ENCODE data around the gene TUBB4A. TPM values are rescaled to one million over a fixed set of nuclear protein-coding genes. Genes with fewer than 3 reads are reported as not detected.
A peak's percentile ranks its signal among the peaks of the same experiment; 100 is the strongest.

TUBB4A gene
- total RNA-seq, 1 donor from 2014 or later: 13.5 TPM

- peaks cover 24% of the 10 kb centered on the region for H3K4me1 Mint-ChIP-seq
- H3K36me3 Mint-ChIP-seq: no peaks in the 10 kb centered on the region
- no peak overlapping the region for H3K27ac Mint-ChIP-seq
- H3K4me3 Mint-ChIP-seq: peak overlapping the region; percentile 80
- H3K27me3 Mint-ChIP-seq (ENCODE audit: low read depth): peaks cover 72% of the 10 kb centered on the region
- H3K9me3 Mint-ChIP-seq: peaks cover under 1% of the 10 kb centered on the region
- no peak for TF ChIP-seq CTCF (IDR thresholded peaks at IDR 0.05; ENCODE audit: unreplicated experiment)
- no peak for DNase-seq (ENCODE audit: low spot score in 2 of 2, unreplicated experiment in 2 of 2)
These were observed 29.8 kb upstream of the TUBB4A start for GRCh38 chr19:6531956-6532243.

GRCh38 chr19:6531163-6531955 lies 29.2 kb upstream of the TUBB4A start:
- peak overlapping the region; percentile 80 for H3K4me3 Mint-ChIP-seq
- no peak for TF ChIP-seq CTCF (IDR thresholded peaks at IDR 0.05; ENCODE audit: unreplicated experiment)
- no peak overlapping the region for H3K27ac Mint-ChIP-seq

GRCh38 chr19:6530386-6531162 lies 28.5 kb upstream of the TUBB4A start, which contains the start of gene TNFSF9:
TNFSF9 (plus strand) TSS chr19:6531026; CDS start chr19:6531037, 11 bp downstream.
- peaks cover 24% of the 10 kb centered on the region for H3K4me1 Mint-ChIP-seq
- no peaks in the 10 kb centered on the region for H3K9me3 Mint-ChIP-seq
- H3K27ac Mint-ChIP-seq: peak within 1 kb of the TSS; percentile 62
- H3K4me3 Mint-ChIP-seq: peak within 1 kb of the TSS; percentile 80
- TF ChIP-seq CTCF (IDR thresholded peaks at IDR 0.05; ENCODE audit: unreplicated experiment): no peak
- H3K27me3 Mint-ChIP-seq (ENCODE audit: low read depth): peaks cover 61% of the 10 kb centered on the region
- H3K36me3 Mint-ChIP-seq: no peaks in the 10 kb centered on the region
- peak; percentile 82 to 96 for DNase-seq (ENCODE audit: low spot score in 2 of 2, unreplicated experiment in 2 of 2)

More at GRCh38 chr19:6531163-6531955, 29.2 kb upstream of the TUBB4A start:
- H3K36me3 Mint-ChIP-seq: no peaks in the 10 kb centered on the region
- H3K27me3 Mint-ChIP-seq (ENCODE audit: low read depth): peaks cover 69% of the 10 kb centered on the region
- peaks cover 24% of the 10 kb centered on the region for H3K4me1 Mint-ChIP-seq
- no peak for DNase-seq (ENCODE audit: low spot score in 2 of 2, unreplicated experiment in 2 of 2)
- H3K9me3 Mint-ChIP-seq: no peaks in the 10 kb centered on the region

GRCh38 chr19:6529937-6530385 lies 27.9 kb upstream of the TUBB4A start:
- Mint-ChIP-seq H3K27ac (peak overlapping the region; percentile 62), H3K36me3 (no peaks in the 10 kb centered on the region), H3K9me3 (no peaks in the 10 kb centered on the region), H3K27me3 (ENCODE audit: low read depth) (peaks cover 55% of the 10 kb centered on the region), H3K4me3 (peak overlapping the region; percentile 80), H3K4me1 (peaks cover 24% of the 10 kb centered on the region)
- no peak for TF ChIP-seq CTCF (IDR thresholded peaks at IDR 0.05; ENCODE audit: unreplicated experiment)
- DNase-seq (ENCODE audit: low spot score in 2 of 2, unreplicated experiment in 2 of 2): no peak

GRCh38 chr19:6529351-6529750 lies 27.2 kb upstream of the TUBB4A start:
- Mint-ChIP-seq H3K4me3 (peak overlapping the region; percentile 80), H3K27ac (peak overlapping the region; percentile 7), H3K36me3 (no peaks in the 10 kb centered on the region), H3K4me1 (peaks cover 23% of the 10 kb centered on the region), H3K27me3 (ENCODE audit: low read depth) (peaks cover 49% of the 10 kb centered on the region), H3K9me3 (no peaks in the 10 kb centered on the region)
- no peak for DNase-seq (ENCODE audit: low spot score in 2 of 2, unreplicated experiment in 2 of 2)
- no peak for TF ChIP-seq CTCF (IDR thresholded peaks at IDR 0.05; ENCODE audit: unreplicated experiment)
